Loucy (cell line): ENCODE data around the gene FAM161A.

Source experiments
- CTCF ChIP-seq: fragments of 200-600 bp; sonication (generic); conservative IDR thresholded peaks from 2 replicates; pipeline ENCODE4 v1.5.1; 2014; ENCODE audit warnings: mild to moderate bottlenecking, antibody characterized with exemption, low read length
- EZH2phosphoT487 ChIP-seq: fragments of 200-600 bp; IDR thresholded peaks from 2 replicates; pipeline ENCODE4 v1.6.1; 2018; ENCODE audit warnings: antibody characterized with exemption, mild to moderate bottlenecking, moderate library complexity, borderline replicate concordance

GRCh38 chr2:61832183-61832841 lies 21.5 kb downstream of the FAM161A start:
- no peak for TF ChIP-seq CTCF
- TF ChIP-seq EZH2phosphoT487 = no peak
